ENCODE data around the gene SEMA7A. TPM values are rescaled to one million over a fixed set of nuclear protein-coding genes. Genes with fewer than 3 reads are reported as not detected.

SEMA7A gene
- total RNA-seq, 1 donor, result 5.9 TPM

GRCh38 chr15:74403991-74404563, 29.7 kb downstream of the SEMA7A start:
- Histone ChIP-seq H3K9me3 (ENCODE audit: low read depth, low read length) (no peaks in the 10 kb centered on the region), H3K27me3 (ENCODE audit: insufficient read depth, low read length) (no peaks in the 10 kb centered on the region), H3K4me1 (ENCODE audit: insufficient read depth, low read length) (peaks cover 56% of the 10 kb centered on the region), H3K4me3 (ENCODE audit: low read length) (no peak overlapping the region)

DNA sequence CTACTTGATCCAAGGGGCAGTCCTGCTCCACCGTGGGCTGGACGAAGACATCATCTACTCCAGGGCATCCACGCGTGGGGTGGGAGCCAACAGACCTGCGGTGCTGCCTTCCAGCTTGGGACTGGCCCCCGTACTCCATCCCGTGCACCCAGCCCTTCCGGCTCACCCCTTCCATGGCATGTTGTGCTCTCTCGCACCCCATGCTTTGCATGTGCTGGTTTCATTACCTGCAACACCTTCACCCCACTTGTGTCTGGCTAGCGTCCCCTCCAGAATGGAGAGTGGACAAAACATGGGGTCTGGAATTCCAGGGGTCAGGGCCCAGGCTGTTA, 30.2 kb downstream of the SEMA7A start:
- H3K27me3 ChIP-seq (ENCODE audit: insufficient read depth, low read length), result no peaks in the 10 kb centered on the region
- no peak overlapping the region for H3K4me3 ChIP-seq (ENCODE audit: low read length)
- peaks cover 61% of the 10 kb centered on the region for H3K4me1 ChIP-seq (ENCODE audit: insufficient read depth, low read length)
- no peaks in the 10 kb centered on the region for H3K9me3 ChIP-seq (ENCODE audit: low read depth, low read length)

GRCh38 chr15:74402873-74403587, 30.7 kb downstream of the SEMA7A start:
- Histone ChIP-seq H3K27me3 (ENCODE audit: insufficient read depth, low read length) (no peaks in the 10 kb centered on the region), H3K4me1 (ENCODE audit: insufficient read depth, low read length) (peaks cover 66% of the 10 kb centered on the region), H3K9me3 (ENCODE audit: low read depth, low read length) (no peaks in the 10 kb centered on the region), H3K4me3 (ENCODE audit: low read length) (no peak overlapping the region)

GRCh38 chr15:74402337-74402841, 31.4 kb downstream of the SEMA7A start:
- no peak overlapping the region for H3K4me3 ChIP-seq (ENCODE audit: low read length)
- peaks cover 73% of the 10 kb centered on the region for H3K4me1 ChIP-seq (ENCODE audit: insufficient read depth, low read length)
- no peaks in the 10 kb centered on the region for H3K9me3 ChIP-seq (ENCODE audit: low read depth, low read length)
- H3K27me3 ChIP-seq (ENCODE audit: insufficient read depth, low read length), result no peaks in the 10 kb centered on the region

DNA sequence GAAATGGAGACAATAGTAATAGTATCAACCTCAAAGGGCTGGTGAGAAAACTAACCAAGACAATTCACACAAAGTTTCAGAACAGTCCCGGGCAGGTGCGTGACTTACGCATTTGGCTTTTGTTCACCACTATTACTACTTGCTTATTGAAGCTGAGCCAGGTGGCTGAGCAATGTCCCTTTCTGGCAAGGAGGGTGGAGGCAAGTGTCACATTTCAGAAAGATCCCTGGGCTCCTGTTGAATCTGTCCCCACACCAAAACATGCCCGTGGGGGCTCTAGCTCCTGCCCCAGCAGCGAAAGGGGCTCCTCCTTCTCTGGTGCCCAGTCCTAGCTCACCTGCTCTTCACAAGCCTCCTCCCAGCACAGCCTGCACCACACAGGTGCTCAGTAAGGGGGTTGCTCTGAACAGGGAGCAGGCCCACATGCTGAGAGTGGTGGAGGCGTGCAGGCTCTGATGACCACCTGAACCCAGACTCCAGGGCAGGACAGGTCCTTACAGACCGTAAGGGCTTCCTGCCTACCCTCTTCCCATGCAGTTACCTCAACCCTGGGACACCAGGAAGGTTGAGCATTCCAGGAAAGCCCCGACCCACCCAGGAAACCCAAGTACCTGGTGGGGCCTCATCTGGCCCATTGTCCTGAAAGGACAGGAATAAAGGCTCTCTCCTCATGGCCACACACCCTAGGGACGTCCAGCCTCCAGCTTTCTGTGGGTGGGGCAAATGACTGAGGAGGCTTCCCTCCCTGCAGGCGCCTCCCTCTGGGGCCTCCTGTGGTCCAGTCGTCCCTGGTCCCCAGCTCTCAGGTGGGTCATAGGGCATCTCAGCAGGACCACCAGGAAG, 32.6 kb downstream of the SEMA7A start:
- Histone ChIP-seq H3K4me3 (ENCODE audit: low read length) (no peak overlapping the region), H3K27me3 (ENCODE audit: insufficient read depth, low read length) (no peaks in the 10 kb centered on the region), H3K4me1 (ENCODE audit: insufficient read depth, low read length) (peaks cover 85% of the 10 kb centered on the region), H3K9me3 (ENCODE audit: low read depth, low read length) (no peaks in the 10 kb centered on the region)

- Histone ChIP-seq H3K27me3 (ENCODE audit: insufficient read depth, low read length) (no peaks in the 10 kb centered on the region), H3K9me3 (ENCODE audit: low read depth, low read length) (no peaks in the 10 kb centered on the region), H3K4me3 (ENCODE audit: low read length) (no peak overlapping the region), H3K4me1 (ENCODE audit: insufficient read depth, low read length) (peaks cover 89% of the 10 kb centered on the region)
These were observed 33.4 kb downstream of the SEMA7A start for GRCh38 chr15:74400313-74400860.

GRCh38 chr15:74399511-74400312, 34.0 kb downstream of the SEMA7A start:
- no peak overlapping the region for H3K4me3 ChIP-seq (ENCODE audit: low read length)
- no peaks in the 10 kb centered on the region for H3K9me3 ChIP-seq (ENCODE audit: low read depth, low read length)
- H3K27me3 ChIP-seq (ENCODE audit: insufficient read depth, low read length), result no peaks in the 10 kb centered on the region
- peaks cover 89% of the 10 kb centered on the region for H3K4me1 ChIP-seq (ENCODE audit: insufficient read depth, low read length)

GRCh38 chr15:74399100-74399499, 34.7 kb downstream of the SEMA7A start:
- Histone ChIP-seq H3K9me3 (ENCODE audit: low read depth, low read length) (no peaks in the 10 kb centered on the region), H3K4me3 (ENCODE audit: low read length) (no peak overlapping the region), H3K4me1 (ENCODE audit: insufficient read depth, low read length) (peaks cover 84% of the 10 kb centered on the region), H3K27me3 (ENCODE audit: insufficient read depth, low read length) (no peaks in the 10 kb centered on the region)

DNA sequence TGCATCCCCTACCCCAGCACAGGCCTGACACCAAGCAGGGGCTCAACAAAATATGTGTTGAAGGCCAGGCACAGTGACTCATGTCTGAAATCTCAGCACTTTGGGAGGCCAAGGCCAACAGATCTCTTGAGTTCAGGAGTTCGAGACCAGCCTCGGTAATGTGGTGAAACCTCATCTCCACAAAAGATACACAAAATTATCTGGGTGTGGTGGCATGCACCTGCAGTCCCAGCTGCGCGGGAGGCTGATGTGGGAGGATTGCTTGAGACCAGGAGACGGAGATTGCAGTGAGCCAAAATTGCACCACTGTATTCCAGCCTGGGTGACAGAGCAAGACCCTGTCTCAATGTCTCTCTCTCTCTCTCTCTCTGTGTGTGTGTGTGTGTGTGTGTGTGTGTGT, 35.6 kb downstream of the SEMA7A start:
- Histone ChIP-seq H3K9me3 (ENCODE audit: low read depth, low read length) (no peaks in the 10 kb centered on the region), H3K4me1 (ENCODE audit: insufficient read depth, low read length) (peaks cover 75% of the 10 kb centered on the region), H3K4me3 (ENCODE audit: low read length) (no peak overlapping the region), H3K27me3 (ENCODE audit: insufficient read depth, low read length) (no peaks in the 10 kb centered on the region)

DNA sequence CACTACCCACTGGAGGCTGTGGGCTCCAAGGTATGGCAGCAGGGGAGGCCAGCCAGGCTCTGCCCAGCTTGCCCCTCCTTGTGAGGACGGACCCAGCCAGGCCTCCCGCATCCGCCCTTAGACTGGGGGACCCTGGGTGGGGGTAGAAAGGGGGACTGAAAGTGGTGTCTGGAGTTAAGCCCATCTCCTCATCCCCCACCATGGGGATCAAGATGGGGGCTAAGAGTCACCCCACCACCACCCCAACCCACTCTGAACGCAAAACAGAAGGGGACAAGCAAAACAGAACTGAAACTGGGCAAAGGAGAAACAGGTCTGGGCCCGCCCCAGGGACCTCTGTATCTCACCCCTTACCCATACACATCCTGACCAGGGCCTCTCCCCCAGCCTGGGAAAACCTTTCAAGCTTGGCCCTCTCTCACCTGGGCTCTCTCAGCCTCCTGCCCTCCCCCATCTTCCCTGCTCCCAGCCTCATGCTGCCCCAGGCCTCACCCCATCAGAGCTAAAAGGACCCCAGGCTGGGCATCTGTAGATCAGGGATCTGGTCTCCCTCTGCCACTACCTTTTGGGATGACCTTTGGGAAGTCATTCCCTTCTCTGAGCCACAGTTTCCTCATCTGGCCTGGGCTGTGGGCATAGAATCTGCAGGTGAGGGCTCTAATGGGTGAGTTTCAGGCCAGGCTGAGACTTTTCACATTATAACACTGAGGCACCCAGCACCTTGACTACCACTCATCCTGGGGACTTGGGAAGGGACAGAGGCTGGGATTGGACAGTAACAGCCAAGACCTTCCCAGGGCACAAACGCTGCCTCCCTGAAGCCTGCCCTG, 36.3 kb downstream of the SEMA7A start:
- peaks cover 67% of the 10 kb centered on the region for H3K4me1 ChIP-seq (ENCODE audit: insufficient read depth, low read length)

GRCh38 chr15:74396445-74397238, 37.1 kb downstream of the SEMA7A start:
- Histone ChIP-seq H3K9me3 (ENCODE audit: low read depth, low read length) (no peaks in the 10 kb centered on the region), H3K4me3 (ENCODE audit: low read length) (no peak overlapping the region), H3K4me1 (ENCODE audit: insufficient read depth, low read length) (peaks cover 66% of the 10 kb centered on the region), H3K27me3 (ENCODE audit: insufficient read depth, low read length) (no peaks in the 10 kb centered on the region)

More for the DNA sequence above, 36.3 kb downstream of the SEMA7A start:
- Histone ChIP-seq H3K4me3 (ENCODE audit: low read length) (no peak overlapping the region), H3K9me3 (ENCODE audit: low read depth, low read length) (no peaks in the 10 kb centered on the region), H3K27me3 (ENCODE audit: insufficient read depth, low read length) (no peaks in the 10 kb centered on the region)

DNA sequence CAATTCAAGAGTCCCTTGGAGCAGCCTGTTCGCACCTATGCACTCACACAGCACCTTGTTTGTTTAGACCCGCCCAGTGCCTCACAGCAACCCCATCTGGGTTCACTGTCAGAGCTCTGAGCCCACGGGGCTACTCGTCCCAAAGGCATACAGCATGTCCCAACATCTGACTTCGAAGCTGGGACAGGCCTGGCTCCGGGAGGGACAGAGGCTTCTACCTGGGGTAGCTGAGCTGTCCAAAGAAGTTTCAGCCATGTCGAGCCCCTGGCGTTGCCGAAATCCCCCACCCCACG, 37.7 kb downstream of the SEMA7A start:
- Histone ChIP-seq H3K4me3 (ENCODE audit: low read length) (no peak overlapping the region), H3K27me3 (ENCODE audit: insufficient read depth, low read length) (no peaks in the 10 kb centered on the region), H3K9me3 (ENCODE audit: low read depth, low read length) (no peaks in the 10 kb centered on the region), H3K4me1 (ENCODE audit: insufficient read depth, low read length) (peaks cover 66% of the 10 kb centered on the region)

GRCh38 chr15:74395319-74396145, 38.2 kb downstream of the SEMA7A start:
- H3K27me3 ChIP-seq (ENCODE audit: insufficient read depth, low read length), result no peaks in the 10 kb centered on the region
- H3K9me3 ChIP-seq (ENCODE audit: low read depth, low read length), result no peaks in the 10 kb centered on the region
- no peak overlapping the region for H3K4me3 ChIP-seq (ENCODE audit: low read length)
- H3K4me1 ChIP-seq (ENCODE audit: insufficient read depth, low read length), result peaks cover 66% of the 10 kb centered on the region
